ENCODE results near the gene MEI1.

Gene MEI1

DNA sequence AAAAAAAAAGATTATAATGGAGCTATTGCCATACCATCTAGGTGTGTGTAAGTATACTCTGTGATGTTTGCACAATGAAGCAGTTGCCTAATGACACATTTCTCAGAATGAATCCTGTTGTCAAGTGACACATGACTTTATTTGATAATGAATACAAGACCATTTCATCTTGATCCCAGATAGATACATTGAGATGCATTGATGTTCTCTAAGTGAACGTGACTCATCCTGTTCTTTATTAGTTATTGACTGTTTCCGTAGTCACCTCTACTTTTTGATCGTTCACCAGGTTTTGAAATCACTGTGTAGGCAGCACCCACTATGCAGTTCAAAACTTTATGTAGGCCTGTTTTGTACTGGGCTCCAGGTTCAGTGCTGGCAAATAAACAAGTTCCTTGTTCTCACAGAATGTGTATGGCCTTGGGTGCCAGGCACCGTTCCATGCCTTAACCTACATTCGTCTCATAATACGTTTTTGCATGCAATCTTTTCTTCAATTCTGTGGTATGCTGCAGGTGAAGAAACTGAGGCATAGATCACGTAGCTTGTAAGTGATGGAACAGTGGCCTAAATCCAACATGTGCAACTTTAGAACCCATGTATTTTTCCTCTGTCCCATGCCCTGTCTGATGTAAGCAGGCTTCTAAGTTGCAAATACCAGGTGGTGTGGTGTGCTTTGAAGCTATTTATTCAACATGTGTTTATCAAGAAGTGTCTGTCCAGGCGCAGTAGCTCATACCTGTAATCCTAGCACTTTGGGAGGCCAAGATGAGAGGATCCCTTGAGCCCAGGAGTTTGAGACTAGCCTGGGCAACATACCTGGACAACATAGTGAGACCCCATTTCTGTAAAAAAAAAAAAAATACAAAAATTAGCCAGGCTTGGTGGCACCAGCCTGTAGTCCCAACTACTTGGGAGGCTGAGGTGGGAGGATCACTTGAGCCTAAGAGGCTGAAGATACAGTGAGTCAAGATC is 144.0 kb downstream of the MEI1 start:
- ATAC-seq, result peak; percentile 94 to 96

DNA sequence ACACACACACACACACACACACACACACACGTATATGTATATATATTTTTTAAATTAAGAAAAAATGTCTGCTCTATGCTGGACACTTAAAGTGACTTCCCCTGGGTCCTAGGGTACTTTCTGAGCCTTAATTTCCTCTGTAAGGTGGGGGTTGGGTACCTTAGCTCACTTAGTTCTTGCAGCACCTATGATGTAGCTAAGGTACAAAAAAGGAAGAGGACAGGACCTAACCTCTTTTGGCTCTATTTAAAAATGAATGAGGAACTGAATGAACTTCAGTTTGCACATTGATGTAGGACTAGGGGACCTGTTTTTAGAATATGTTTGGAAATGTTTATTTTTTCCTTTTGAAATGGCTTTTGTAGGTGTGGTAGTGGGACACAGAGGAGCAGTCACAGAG is 144.7 kb downstream of the MEI1 start:
- no peak for ATAC-seq

DNA sequence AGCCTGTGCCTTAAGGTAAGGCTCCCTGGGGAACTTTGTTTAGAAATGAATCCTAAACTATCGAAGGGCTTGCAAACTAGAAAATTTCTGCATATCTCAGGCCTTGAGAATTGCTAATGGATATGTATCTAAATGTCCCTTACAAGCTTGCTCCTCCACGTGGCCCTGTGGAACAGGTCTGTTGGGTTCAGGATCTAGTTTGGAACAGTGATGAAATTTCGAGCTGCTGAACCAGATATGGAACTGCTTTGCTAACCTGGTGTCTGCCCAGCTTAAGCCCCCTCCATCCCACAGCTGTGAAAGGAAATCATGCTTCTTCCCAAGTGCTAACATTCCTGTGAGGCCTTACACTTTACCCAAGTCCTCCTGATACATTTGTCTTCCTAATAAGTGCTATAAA is 145.2 kb downstream of the MEI1 start:
- ATAC-seq, result no peak

DNA sequence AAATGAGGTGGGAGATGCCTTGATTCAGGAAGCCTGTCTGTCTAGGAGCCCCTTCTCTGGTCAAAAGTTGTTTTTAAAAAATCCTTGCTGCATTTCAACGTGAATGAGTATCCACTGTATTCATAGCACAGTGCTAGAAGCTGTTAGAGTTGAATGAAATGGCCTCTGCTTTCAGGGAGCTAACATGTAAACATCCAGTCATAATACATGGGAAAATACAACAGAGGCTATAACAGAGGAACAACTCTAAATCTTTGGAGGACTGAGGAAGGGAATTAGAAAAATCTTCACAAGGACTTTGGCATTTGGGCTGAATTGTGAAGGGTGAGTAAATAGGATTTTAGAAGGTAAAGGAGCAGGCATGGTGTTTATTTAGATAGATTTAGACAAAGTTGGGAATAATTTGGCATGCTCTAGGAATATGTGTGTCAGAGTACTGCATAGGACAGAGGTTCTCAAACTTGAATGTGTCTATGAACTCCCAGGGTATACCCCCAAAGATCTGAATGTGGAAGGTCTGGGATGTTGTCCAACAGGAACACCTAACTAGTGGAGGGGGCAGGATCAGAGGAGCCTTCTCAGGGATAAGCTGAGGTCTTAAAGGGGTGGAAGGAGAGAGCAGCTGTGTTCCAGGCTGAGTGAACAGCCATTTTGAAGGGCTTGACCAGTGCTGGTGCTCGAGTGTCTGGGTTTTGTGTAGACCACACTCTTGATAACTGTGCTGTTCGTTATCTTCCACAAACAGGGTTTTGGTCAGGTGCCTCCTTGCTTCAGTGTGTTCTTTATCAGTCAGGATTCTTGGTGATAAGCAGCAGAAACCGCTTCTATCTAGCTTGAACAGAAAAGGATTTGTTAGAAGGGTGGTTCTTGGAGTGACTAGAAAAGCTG is 146.3 kb downstream of the MEI1 start:
- no peak for ATAC-seq

DNA sequence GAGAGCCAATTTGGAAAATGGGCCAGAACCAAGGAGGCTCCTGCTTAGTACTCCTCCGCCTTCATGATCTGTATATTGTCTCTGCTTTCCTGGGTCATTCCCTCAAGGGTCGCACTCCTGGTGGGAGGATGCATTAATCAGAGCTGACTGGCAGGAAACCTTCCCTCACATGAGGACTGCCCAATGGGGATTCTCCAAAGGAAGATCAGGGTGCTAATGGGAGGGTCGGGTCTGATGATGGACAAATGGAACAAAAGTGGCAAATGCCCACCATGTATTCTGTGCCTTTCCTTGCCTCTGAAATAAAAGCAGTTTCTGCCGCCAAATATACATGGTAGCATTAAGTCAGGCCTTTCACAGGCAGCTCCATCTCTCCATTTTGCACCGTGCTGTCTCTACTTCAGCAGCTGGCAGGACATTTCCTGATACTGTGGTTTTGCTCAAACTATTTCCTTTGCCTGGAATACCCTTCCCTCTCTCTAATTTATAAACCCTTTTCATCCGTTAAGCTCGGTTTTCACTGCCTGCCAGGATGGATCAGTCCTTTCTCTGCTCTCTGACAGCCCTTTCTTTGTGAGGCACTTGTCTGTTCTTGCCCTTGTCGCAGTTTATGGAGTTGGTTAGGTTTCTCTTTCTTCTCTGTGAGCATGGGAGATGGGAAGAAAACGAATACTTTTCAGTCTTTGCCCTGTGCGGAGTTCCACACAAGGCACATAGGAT is 147.1 kb downstream of the MEI1 start:
- ATAC-seq, result no peak

DNA sequence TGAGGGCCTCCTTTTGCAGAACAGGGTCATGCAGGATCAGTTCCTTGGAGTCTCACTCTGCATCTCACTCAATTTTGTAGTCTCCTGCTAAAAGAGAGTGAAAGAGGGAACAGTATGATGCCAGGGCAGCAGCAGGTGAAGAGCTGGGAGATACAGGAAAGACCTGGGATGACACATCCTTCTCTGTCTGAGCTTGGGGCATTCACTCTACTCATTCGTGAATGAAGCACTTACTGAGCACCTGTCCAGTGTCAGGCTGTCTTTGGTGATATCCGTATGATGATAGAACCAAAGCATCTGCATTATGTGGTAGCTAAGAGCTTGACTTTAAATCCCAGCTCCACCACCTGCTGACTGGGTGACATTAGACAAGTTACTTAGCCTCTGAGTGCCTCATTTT is 148.0 kb downstream of the MEI1 start:
- no peak for ATAC-seq

DNA sequence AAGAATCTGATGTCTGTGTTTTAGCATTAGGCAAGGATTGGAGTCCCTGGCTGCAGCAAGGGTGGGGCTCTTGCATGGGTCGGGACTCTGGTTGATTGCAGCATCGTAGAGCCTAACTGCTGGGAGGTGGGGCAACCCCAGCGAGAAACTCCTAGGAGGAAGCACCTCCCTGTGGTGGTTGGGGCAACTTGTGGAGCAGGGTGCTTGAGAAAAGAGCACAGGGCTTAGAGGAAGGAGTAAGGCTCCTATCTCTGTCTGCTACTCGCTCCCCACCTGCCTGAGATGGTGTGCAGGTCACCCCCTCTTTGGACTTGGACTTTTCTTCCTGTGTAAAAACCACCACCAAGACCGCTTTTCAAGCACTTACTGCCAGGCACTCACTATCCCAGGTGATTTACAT is 149.2 kb downstream of the MEI1 start:
- no peak for ATAC-seq
